OCI-LY7 (cell line): ENCODE data around the gene FAM193A.

ENCODE experiments used
- EZH2phosphoT487 ChIP-seq: fragments of 200-600 bp; sonication (generic); IDR thresholded peaks from 2 replicates; pipeline ENCODE4 v1.6.1; 2018; ENCODE audit warnings: low read depth, borderline replicate concordance, mild to moderate bottlenecking, mixed run types, antibody characterized with exemption, low read length, moderate library complexity, mixed read lengths
- TF ChIP-seq, protein P1 (sequence below): fragments of 200-600 bp; sonication (generic); conservative IDR thresholded peaks from 2 replicates; pipeline ENCODE4 v1.5.1; 2014; ENCODE audit warnings: mild to moderate bottlenecking, antibody characterized with exemption, low read length, moderate library complexity, mixed read lengths

DNA sequence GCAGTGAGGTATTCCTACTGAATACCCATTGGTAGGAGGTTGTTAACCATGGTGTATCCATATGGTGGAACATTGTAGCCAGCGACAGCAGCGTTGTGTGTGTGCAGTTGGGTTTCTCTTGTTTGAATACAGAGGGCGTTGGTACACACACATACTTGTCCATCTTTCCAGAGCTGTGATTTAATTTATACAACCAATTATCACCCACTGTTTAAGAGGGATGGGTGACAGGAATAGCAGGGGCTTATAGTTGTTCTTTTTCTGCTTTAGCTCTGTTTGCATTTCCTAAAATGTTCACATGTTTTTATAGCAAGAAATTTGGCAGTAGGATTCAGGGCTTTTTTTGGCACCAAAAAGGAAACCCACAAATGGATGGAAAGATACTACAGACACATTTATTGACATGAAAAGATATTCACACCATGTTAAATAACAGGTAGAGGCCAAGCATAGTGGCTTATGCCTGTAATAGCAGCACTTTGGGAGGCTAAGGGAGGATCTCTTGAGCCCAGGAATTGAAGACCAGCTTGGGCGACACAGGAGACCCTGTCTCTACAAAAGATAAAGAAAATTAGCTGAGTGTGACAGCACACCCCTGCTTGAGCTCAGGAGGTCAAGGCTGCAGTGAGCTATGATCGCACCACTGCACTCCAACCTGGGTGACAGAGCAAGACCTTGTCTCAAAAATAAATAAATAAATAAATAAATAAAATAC lies 159.1 kb downstream of the FAM193A start:
- TF ChIP-seq EZH2phosphoT487 = no peak
- TF ChIP-seq, protein P1, sequence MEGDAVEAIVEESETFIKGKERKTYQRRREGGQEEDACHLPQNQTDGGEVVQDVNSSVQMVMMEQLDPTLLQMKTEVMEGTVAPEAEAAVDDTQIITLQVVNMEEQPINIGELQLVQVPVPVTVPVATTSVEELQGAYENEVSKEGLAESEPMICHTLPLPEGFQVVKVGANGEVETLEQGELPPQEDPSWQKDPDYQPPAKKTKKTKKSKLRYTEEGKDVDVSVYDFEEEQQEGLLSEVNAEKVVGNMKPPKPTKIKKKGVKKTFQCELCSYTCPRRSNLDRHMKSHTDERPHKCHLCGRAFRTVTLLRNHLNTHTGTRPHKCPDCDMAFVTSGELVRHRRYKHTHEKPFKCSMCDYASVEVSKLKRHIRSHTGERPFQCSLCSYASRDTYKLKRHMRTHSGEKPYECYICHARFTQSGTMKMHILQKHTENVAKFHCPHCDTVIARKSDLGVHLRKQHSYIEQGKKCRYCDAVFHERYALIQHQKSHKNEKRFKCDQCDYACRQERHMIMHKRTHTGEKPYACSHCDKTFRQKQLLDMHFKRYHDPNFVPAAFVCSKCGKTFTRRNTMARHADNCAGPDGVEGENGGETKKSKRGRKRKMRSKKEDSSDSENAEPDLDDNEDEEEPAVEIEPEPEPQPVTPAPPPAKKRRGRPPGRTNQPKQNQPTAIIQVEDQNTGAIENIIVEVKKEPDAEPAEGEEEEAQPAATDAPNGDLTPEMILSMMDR = peak; percentile 34
